PC-9 (cell line): ENCODE measurements around the gene AUTS2. TPM values are rescaled to one million over a fixed set of nuclear protein-coding genes. Genes with fewer than 3 reads are reported as not detected.

Experiments used
- BruUV-seq: library from RNA; stranded (reverse); fragments of 400-500 nt; replicated peaks from 2 replicates; lab custom pipeline; 2021; lab: Mats Ljungman, UMichigan
- CTCF ChIA-PET: fragments of 300-600 bp; sonication (Branson Sonifier 250); formaldehyde crosslinking; loops from one replicate; lab custom pipeline; 2022; ENCODE audit warnings: antibody characterized with exemption; lab: Charles Lee
- POLR2A ChIA-PET: fragments of 300-600 bp; sonication (Branson Sonifier 250); formaldehyde crosslinking; loops from one replicate; lab custom pipeline; 2022; ENCODE audit warnings: antibody characterized with exemption; ENCODE audit not compliant: unreplicated experiment; lab: Charles Lee
- DNase-seq, 2 experiments: peaks; one replicate each; pipeline versions ENCODE4 v3.0.0 to v3.0.0-alpha.2; 2015 to 2022; ENCODE audit warnings: mixed read lengths in 1 of 2
- H2AFZ ChIP-seq: fragments of 200-600 bp; sonication (generic); 2 replicates; pipeline ENCODE4 v1.8.1; 2017; ENCODE audit warnings: antibody characterized with exemption
- H3F3A ChIP-seq: fragments of 200-600 bp; sonication (generic); 2 replicates; pipeline ENCODE4 v1.8.1; 2017; ENCODE audit warnings: antibody characterized with exemption, mild to moderate bottlenecking, low read depth; ENCODE audit not compliant: insufficient read depth
- H3K27ac ChIP-seq: fragments of 200-600 bp; sonication (generic); 2 replicates; pipeline ENCODE4 v1.6.1; 2016; ENCODE audit warnings: mixed run types
- H3K27me3 ChIP-seq: fragments of 200-600 bp; sonication (generic); 2 replicates; pipeline ENCODE4 v1.6.1; 2016; ENCODE audit warnings: low read depth, mixed run types; ENCODE audit not compliant: insufficient read depth
- H3K36me3 ChIP-seq: fragments of 200-600 bp; sonication (generic); 2 replicates; pipeline ENCODE4 v1.6.1; 2016; ENCODE audit warnings: low read depth, mixed run types
- H3K4me1 ChIP-seq: fragments of 200-600 bp; sonication (generic); replicated peaks from 2 replicates; pipeline ENCODE4 v1.6.1; 2016; ENCODE audit warnings: mixed run types; ENCODE audit not compliant: insufficient read depth
- H3K4me2 ChIP-seq: fragments of 200-600 bp; sonication (generic); 2 replicates; pipeline ENCODE4 v1.6.1; 2017; ENCODE audit warnings: mixed run types
- H3K4me3 ChIP-seq: fragments of 200-600 bp; sonication (generic); 2 replicates; pipeline ENCODE4 v1.6.1; 2016; ENCODE audit warnings: mixed run types
- H3K79me2 ChIP-seq: fragments of 200-600 bp; sonication (generic); 2 replicates; pipeline ENCODE4 v1.6.1; 2017; ENCODE audit warnings: low read depth, mixed run types
- H3K9me2 ChIP-seq: fragments of 200-600 bp; sonication (generic); 2 replicates; pipeline ENCODE4 v1.8.1; 2017; ENCODE audit warnings: mild to moderate bottlenecking; ENCODE audit not compliant: insufficient read depth
- H3K9me3 ChIP-seq: fragments of 200-600 bp; sonication (generic); 2 replicates; pipeline ENCODE4 v1.8.1; 2016; ENCODE audit warnings: low read depth; ENCODE audit not compliant: insufficient read depth
- H4K20me1 ChIP-seq: fragments of 200-600 bp; sonication (generic); 2 replicates; pipeline ENCODE4 v1.8.1; 2017; ENCODE audit not compliant: insufficient read depth
- CTCF ChIP-seq: fragments of 200-600 bp; sonication (generic); conservative IDR thresholded peaks from 2 replicates; pipeline ENCODE4 v1.6.1; 2017; ENCODE audit warnings: mixed run types, antibody characterized with exemption, mild to moderate bottlenecking, moderate library complexity
- EZH2 ChIP-seq: fragments of 200-600 bp; sonication (generic); IDR thresholded peaks from 2 replicates; pipeline ENCODE4 v1.8.0; 2017; ENCODE audit warnings: antibody characterized with exemption, low read depth
- intact Hi-C: fragments of 100-400 bp; cut with micrococcal nuclease; formaldehyde crosslinking; loops from one replicate; pipeline ENCODE4 v1.10.0; 2022; ENCODE audit not compliant: unreplicated experiment
- total RNA-seq: library from RNA; stranded (reverse); gene quantifications from 2 replicates; pipeline ENCODE4 v1.2.3, GENCODE V29; 2021

Gene AUTS2
- total RNA-seq, 1 experiment from 2014 or later, result not detected

- Histone ChIP-seq H4K20me1 (no peaks in the 10 kb centered on the region), H3K36me3 (no peaks in the 10 kb centered on the region), H3K9me3 (no peaks in the 10 kb centered on the region), H3K9me2 (no peaks in the 10 kb centered on the region), H3K4me3 (no peak overlapping the region), H3K4me1 (no peaks in the 10 kb centered on the region), H3F3A (no peaks in the 10 kb centered on the region), H3K79me2 (no peaks in the 10 kb centered on the region), H3K27ac (no peak overlapping the region), H3K27me3 (peaks cover 40% of the 10 kb centered on the region), H2AFZ (no peak overlapping the region), H3K4me2 (no peak overlapping the region)
- POLR2A ChIA-PET, result no interaction called here
- intact Hi-C loops, result no loop called here
- no peak for DNase-seq
- TF ChIP-seq EZH2, result no peak
- no peak for TF ChIP-seq CTCF
- no TSS peak for BruUV-seq
- CTCF ChIA-PET, result no interaction called here
Measured at GRCh38 chr7:70720191-70720873, 1122.1 kb downstream of the AUTS2 start.

DNA sequence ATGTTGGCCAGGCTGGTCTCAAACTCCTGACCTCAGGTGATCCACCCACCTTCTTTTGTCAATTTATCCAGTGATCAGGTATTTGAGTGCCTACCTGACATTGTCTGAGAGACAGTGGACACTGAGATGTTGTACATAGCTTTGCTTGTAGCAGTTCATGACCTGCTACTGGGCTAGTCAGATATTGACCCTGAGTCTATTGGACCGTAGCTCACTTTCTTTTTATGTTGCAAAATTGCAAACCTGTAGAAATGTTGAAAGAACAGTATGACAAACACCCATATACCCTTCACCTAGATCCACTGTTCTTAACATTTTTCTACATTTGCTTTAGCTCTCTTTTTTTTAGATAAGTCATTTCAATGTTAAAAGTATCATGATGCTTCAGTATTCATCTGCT is 1123.2 kb downstream of the AUTS2 start:
- no peaks in the 10 kb centered on the region for H3K9me2 ChIP-seq
- no peaks in the 10 kb centered on the region for H3K36me3 ChIP-seq
- TF ChIP-seq EZH2, result no peak
- TF ChIP-seq CTCF, result no peak
- H3K79me2 ChIP-seq, result no peaks in the 10 kb centered on the region
- no TSS peak for BruUV-seq
- no peaks in the 10 kb centered on the region for H3F3A ChIP-seq
- ChIA-PET CTCF (no interaction called here), POLR2A (no interaction called here)
- H3K9me3 ChIP-seq, result no peaks in the 10 kb centered on the region
- H3K27me3 ChIP-seq, result peaks cover 41% of the 10 kb centered on the region
- H3K27ac ChIP-seq, result no peak overlapping the region
- no peaks in the 10 kb centered on the region for H3K4me1 ChIP-seq
- no peak overlapping the region for H2AFZ ChIP-seq
- no peak overlapping the region for H3K4me2 ChIP-seq
- H4K20me1 ChIP-seq, result no peaks in the 10 kb centered on the region
- H3K4me3 ChIP-seq, result no peak overlapping the region
- DNase-seq, result no peak
- intact Hi-C loops, result no loop called here

- TF ChIP-seq CTCF (no peak), EZH2 (no peak)
- no peaks in the 10 kb centered on the region for H3F3A ChIP-seq
- H3K36me3 ChIP-seq, result no peaks in the 10 kb centered on the region
- no peak overlapping the region for H3K27ac ChIP-seq
- H2AFZ ChIP-seq, result no peak overlapping the region
- no peak overlapping the region for H3K4me3 ChIP-seq
- H3K79me2 ChIP-seq, result no peaks in the 10 kb centered on the region
- BruUV-seq, result no TSS peak
- ChIA-PET POLR2A (no interaction called here), CTCF (no interaction called here)
- no peaks in the 10 kb centered on the region for H3K9me2 ChIP-seq
- H4K20me1 ChIP-seq, result no peaks in the 10 kb centered on the region
- no peak overlapping the region for H3K4me2 ChIP-seq
- no peaks in the 10 kb centered on the region for H3K9me3 ChIP-seq
- no peaks in the 10 kb centered on the region for H3K4me1 ChIP-seq
- intact Hi-C loops, result no loop called here
- DNase-seq, result no peak
- peaks cover 46% of the 10 kb centered on the region for H3K27me3 ChIP-seq
Measured at GRCh38 chr7:70723339-70723738, 1125.1 kb downstream of the AUTS2 start.
